Measurements from ENCODE around the gene DRC7. TPM values are rescaled to one million over a fixed set of nuclear protein-coding genes. Genes with fewer than 3 reads are reported as not detected.

DRC7 gene
- total RNA-seq, 1 experiment from 2014 or later: not detected

GRCh38 chr16:57647136-57647875, 47.3 kb upstream of the DRC7 start:
- 0 out of 2 replicates have a peak overlapping the region, but pooled peaks have one; percentile 44 for H3K27ac ChIP-seq (ENCODE audit: low read length)
- no peaks in the 10 kb centered on the region for H3K27me3 ChIP-seq (ENCODE audit: control insufficient read depth, insufficient read depth, low read length)
- ChIA-PET CTCF (interaction anchor here (1.3 kb wide), 1 partner anchor 47 kb away, joined by 3 read pairs; no protein-coding TSS in a partner anchor), POLR2A (no interaction called here)
- H3K36me3 ChIP-seq (ENCODE audit: control insufficient read depth, insufficient read depth, low read length): no peaks in the 10 kb centered on the region
- H3K9me3 ChIP-seq (ENCODE audit: control insufficient read depth, insufficient read depth, low read depth, low read length): no peaks in the 10 kb centered on the region
- intact Hi-C loops (cut with micrococcal nuclease; ENCODE audit: unreplicated experiment): loop anchor here (5.0 kb wide), 1 partner anchor 70 kb away; no protein-coding TSS in a partner anchor
- peaks cover 4% of the 10 kb centered on the region for H3K4me1 ChIP-seq (ENCODE audit: control insufficient read depth, insufficient read depth, low read length)
- ATAC-seq (no peak), DNase-seq (ENCODE audit: low read depth, low spot score) (no peak)
- TF ChIP-seq, protein P1, sequence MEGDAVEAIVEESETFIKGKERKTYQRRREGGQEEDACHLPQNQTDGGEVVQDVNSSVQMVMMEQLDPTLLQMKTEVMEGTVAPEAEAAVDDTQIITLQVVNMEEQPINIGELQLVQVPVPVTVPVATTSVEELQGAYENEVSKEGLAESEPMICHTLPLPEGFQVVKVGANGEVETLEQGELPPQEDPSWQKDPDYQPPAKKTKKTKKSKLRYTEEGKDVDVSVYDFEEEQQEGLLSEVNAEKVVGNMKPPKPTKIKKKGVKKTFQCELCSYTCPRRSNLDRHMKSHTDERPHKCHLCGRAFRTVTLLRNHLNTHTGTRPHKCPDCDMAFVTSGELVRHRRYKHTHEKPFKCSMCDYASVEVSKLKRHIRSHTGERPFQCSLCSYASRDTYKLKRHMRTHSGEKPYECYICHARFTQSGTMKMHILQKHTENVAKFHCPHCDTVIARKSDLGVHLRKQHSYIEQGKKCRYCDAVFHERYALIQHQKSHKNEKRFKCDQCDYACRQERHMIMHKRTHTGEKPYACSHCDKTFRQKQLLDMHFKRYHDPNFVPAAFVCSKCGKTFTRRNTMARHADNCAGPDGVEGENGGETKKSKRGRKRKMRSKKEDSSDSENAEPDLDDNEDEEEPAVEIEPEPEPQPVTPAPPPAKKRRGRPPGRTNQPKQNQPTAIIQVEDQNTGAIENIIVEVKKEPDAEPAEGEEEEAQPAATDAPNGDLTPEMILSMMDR (IDR thresholded peaks at IDR 0.05): no peak
- TF ChIP-seq SIN3A (IDR thresholded peaks at IDR 0.05; ENCODE audit: borderline replicate concordance, insufficient read depth, low read depth, low read length) (no peak), TCF7L2 (IDR thresholded peaks at IDR 0.05; ENCODE audit: low read depth, low read length) (no peak), POLR2AphosphoS5 (IDR thresholded peaks at IDR 0.05; ENCODE audit: low read depth, low read length) (no peak)
- TF ChIP-seq, protein P2, sequence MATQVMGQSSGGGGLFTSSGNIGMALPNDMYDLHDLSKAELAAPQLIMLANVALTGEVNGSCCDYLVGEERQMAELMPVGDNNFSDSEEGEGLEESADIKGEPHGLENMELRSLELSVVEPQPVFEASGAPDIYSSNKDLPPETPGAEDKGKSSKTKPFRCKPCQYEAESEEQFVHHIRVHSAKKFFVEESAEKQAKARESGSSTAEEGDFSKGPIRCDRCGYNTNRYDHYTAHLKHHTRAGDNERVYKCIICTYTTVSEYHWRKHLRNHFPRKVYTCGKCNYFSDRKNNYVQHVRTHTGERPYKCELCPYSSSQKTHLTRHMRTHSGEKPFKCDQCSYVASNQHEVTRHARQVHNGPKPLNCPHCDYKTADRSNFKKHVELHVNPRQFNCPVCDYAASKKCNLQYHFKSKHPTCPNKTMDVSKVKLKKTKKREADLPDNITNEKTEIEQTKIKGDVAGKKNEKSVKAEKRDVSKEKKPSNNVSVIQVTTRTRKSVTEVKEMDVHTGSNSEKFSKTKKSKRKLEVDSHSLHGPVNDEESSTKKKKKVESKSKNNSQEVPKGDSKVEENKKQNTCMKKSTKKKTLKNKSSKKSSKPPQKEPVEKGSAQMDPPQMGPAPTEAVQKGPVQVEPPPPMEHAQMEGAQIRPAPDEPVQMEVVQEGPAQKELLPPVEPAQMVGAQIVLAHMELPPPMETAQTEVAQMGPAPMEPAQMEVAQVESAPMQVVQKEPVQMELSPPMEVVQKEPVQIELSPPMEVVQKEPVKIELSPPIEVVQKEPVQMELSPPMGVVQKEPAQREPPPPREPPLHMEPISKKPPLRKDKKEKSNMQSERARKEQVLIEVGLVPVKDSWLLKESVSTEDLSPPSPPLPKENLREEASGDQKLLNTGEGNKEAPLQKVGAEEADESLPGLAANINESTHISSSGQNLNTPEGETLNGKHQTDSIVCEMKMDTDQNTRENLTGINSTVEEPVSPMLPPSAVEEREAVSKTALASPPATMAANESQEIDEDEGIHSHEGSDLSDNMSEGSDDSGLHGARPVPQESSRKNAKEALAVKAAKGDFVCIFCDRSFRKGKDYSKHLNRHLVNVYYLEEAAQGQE (IDR thresholded peaks at IDR 0.05; ENCODE audit: insufficient read depth in 1 of 2, low read depth in 2 of 2, low read length in 1 of 2): no peak
- H3K4me3 ChIP-seq (ENCODE audit: low read depth in 2 of 2, low read length in 2 of 2): no peak overlapping the region
- in situ Hi-C loops (cut with HindIII; ENCODE audit: low pct_unique_long_range_greater_than_20kb, low sequenced_read_pairs): no loop called here
- no TSS peak for BruUV-seq (replicated peaks)

DNA sequence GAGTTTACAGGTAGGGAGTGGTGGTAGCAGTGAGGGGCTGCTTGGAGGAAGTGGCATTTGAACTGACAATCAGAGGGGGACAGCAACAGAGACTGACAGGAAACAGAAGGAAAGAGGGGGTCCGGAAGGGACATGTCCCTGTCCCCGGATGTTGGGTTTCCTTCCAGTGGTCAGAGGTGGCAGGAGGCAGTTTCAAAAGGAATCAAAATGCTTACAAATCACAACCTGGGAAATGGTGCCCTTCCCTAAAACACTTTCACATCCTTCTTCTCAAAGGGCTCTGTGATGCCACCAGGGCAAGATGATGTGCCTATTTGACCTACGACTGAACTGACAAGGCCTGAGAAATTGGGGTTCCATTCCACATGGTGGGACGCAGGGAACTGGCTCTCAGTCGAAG, 46.5 kb upstream of the DRC7 start:
- POLR2A ChIA-PET: no interaction called here

More for the DNA sequence above, 46.5 kb upstream of the DRC7 start:
- DNase-seq (ENCODE audit: low read depth, low spot score) (no peak), ATAC-seq (no peak)
- Histone ChIP-seq H3K27ac (ENCODE audit: low read length) (no peak overlapping the region), H3K9me3 (ENCODE audit: control insufficient read depth, insufficient read depth, low read depth, low read length) (no peaks in the 10 kb centered on the region), H3K4me3 (ENCODE audit: low read depth in 2 of 2, low read length in 2 of 2) (no peak overlapping the region), H3K27me3 (ENCODE audit: control insufficient read depth, insufficient read depth, low read length) (no peaks in the 10 kb centered on the region), H3K36me3 (ENCODE audit: control insufficient read depth, insufficient read depth, low read length) (no peaks in the 10 kb centered on the region), H3K4me1 (ENCODE audit: control insufficient read depth, insufficient read depth, low read length) (peaks cover 4% of the 10 kb centered on the region)
- BruUV-seq (replicated peaks): no TSS peak
- in situ Hi-C loops (cut with HindIII; ENCODE audit: low pct_unique_long_range_greater_than_20kb, low sequenced_read_pairs) (no loop called here), intact Hi-C loops (cut with micrococcal nuclease; ENCODE audit: unreplicated experiment) (loop anchor here (2.0 to 5.0 kb wide), 2 partner anchors 57 to 71 kb away; no protein-coding TSS in a partner anchor)
- TF ChIP-seq, protein P1 (IDR thresholded peaks at IDR 0.05): no peak
- TF ChIP-seq, protein P2 (IDR thresholded peaks at IDR 0.05; ENCODE audit: insufficient read depth in 1 of 2, low read depth in 2 of 2, low read length in 1 of 2): no peak
- no peak for TF ChIP-seq POLR2AphosphoS5 (IDR thresholded peaks at IDR 0.05; ENCODE audit: low read depth, low read length)
- no peak for TF ChIP-seq TCF7L2 (IDR thresholded peaks at IDR 0.05; ENCODE audit: low read depth, low read length)
- no peak for TF ChIP-seq SIN3A (IDR thresholded peaks at IDR 0.05; ENCODE audit: borderline replicate concordance, insufficient read depth, low read depth, low read length)
- CTCF ChIA-PET: interaction anchor here (0.6 to 1.3 kb wide), 2 partner anchors 31 to 48 kb away, joined by 3 to 4 read pairs; no protein-coding TSS in a partner anchor
